HG03103 (cell line): ENCODE results near the gene LRMDA.

ENCODE experiments used
- ATAC-seq: cut with Tn5 transposase; IDR thresholded peaks from one replicate; pipeline ENCODE4 v1.9.1; 2021; ENCODE audit warnings: low read depth; ENCODE audit not compliant: unreplicated experiment

LRMDA gene

GRCh38 chr10:75568450-75569130 lies 137.2 kb downstream of the LRMDA start:
- ATAC-seq, result no peak

GRCh38 chr10:75569506-75569905 lies 138.1 kb downstream of the LRMDA start:
- ATAC-seq, result no peak

- ATAC-seq, result no peak
Observed at GRCh38 chr10:75572478-75572877, 141.1 kb downstream of the LRMDA start.

GRCh38 chr10:75575940-75576339 lies 144.5 kb downstream of the LRMDA start:
- no peak for ATAC-seq

GRCh38 chr10:75582102-75582501 lies 150.7 kb downstream of the LRMDA start:
- no peak for ATAC-seq

GRCh38 chr10:75585294-75585693 lies 153.9 kb downstream of the LRMDA start:
- no peak for ATAC-seq

- ATAC-seq, result no peak
Observed at GRCh38 chr10:75586814-75587213, 155.4 kb downstream of the LRMDA start.

GRCh38 chr10:75588031-75588430 lies 156.6 kb downstream of the LRMDA start:
- ATAC-seq, result no peak

GRCh38 chr10:75589895-75590654 lies 158.7 kb downstream of the LRMDA start:
- no peak for ATAC-seq

GRCh38 chr10:75592151-75592787 lies 160.8 kb downstream of the LRMDA start:
- no peak for ATAC-seq

- ATAC-seq, result no peak
Observed at GRCh38 chr10:75592791-75593643, 161.6 kb downstream of the LRMDA start.

- no peak for ATAC-seq
Observed at GRCh38 chr10:75593692-75594556, 162.5 kb downstream of the LRMDA start.

- no peak for ATAC-seq
Observed at GRCh38 chr10:75596930-75597620, 165.7 kb downstream of the LRMDA start.

GRCh38 chr10:75597773-75598440 lies 166.5 kb downstream of the LRMDA start:
- no peak for ATAC-seq

GRCh38 chr10:75598998-75599397 lies 167.6 kb downstream of the LRMDA start:
- no peak for ATAC-seq

GRCh38 chr10:75599875-75600648 lies 168.6 kb downstream of the LRMDA start:
- ATAC-seq, result no peak

GRCh38 chr10:75600833-75601232 lies 169.4 kb downstream of the LRMDA start:
- no peak for ATAC-seq

GRCh38 chr10:75602341-75602740 lies 170.9 kb downstream of the LRMDA start:
- ATAC-seq, result no peak
